Adrenal gland (tissue), 12 donors: ENCODE data around the gene TMBIM6. TPM values are rescaled to one million over a fixed set of nuclear protein-coding genes. Genes with fewer than 3 reads are reported as not detected.
A peak's percentile ranks its signal among the peaks of the same experiment; 100 is the strongest.

Experiments used
- DNase-seq, 7 donors: peaks; one replicate each; pipeline ENCODE4 v3.0.0-alpha.2; 2019 to 2020
- H3K27ac ChIP-seq, 5 donors: fragments of 200-600 bp; sonication (generic) in 4 of 5; 1 replicate in 3 of 5; 2 replicates in 2 of 5; pipeline versions ENCODE4 v1.5.1 to v1.8.0; 2016 to 2020; ENCODE audit warnings: mild to moderate bottlenecking in 1 of 5
- H3K27me3 ChIP-seq: fragments of 200-600 bp; 2 replicates; pipeline ENCODE4 v1.8.0; 2021
- H3K36me3 ChIP-seq, 2 donors: fragments of 200-600 bp; replicated peaks in 1 of 2; 1 replicate in 1 of 2; 2 replicates in 1 of 2; pipeline versions ENCODE4 v1.5.1 to v1.8.0; 2018 to 2022
- H3K4me1 ChIP-seq, 2 donors: fragments of 200-600 bp; replicated peaks in 1 of 2; 1 replicate in 1 of 2; 2 replicates in 1 of 2; pipeline versions ENCODE4 v1.5.1 to v1.8.0; 2018 to 2021
- H3K4me3 ChIP-seq, 4 donors: fragments of 200-600 bp; sonication (generic) in 3 of 4; one replicate each; pipeline ENCODE4 v1.5.1; 2016 to 2018
- H3K9me3 ChIP-seq, 3 donors: fragments of 200-600 bp; sonication (generic) in 1 of 3; replicated peaks in 1 of 3; 1 replicate in 2 of 3; 2 replicates in 1 of 3; pipeline versions ENCODE4 v1.5.1 to v1.8.0; 2016 to 2021
- CTCF ChIP-seq, 6 experiments: fragments of 450-650 bp in 4 of 6; fragments of 200-600 bp in 2 of 6; sonication (generic) in 1 of 6; IDR thresholded peaks; 1 replicate in 5 of 6; 2 replicates in 1 of 6; pipeline versions ENCODE4 v1.5.1 to v1.8.0; 2016 to 2021; ENCODE audit warnings: antibody characterized with exemption in 6 of 6, mild to moderate bottlenecking in 2 of 6, moderate library complexity in 1 of 6
- POLR2A ChIP-seq, 2 donors: fragments of 450-650 bp; IDR thresholded peaks; one replicate each; pipeline ENCODE4 v1.6.1; 2017; ENCODE audit warnings: antibody characterized with exemption in 2 of 2, mild to moderate bottlenecking in 2 of 2, moderate library complexity in 1 of 2
- WGBS, 4 donors: extraction: QIAGEN DNeasy Blood & Tissue Kit in 2 of 4; methylation state at CpG; one replicate each; pipeline versions ENCODE4 v1.1.5 to v1.1.7; 2013 to 2017; 5-methylcytosine and 5-hydroxymethylcytosine counted together
- intact Hi-C, 2 donors: fragments of 100-400 bp; cut with DNase I; formaldehyde crosslinking; loops; one replicate each; pipeline versions ENCODE4 v1.14.1 to v1.15.0; 2022 to 2023
- polyA plus RNA-seq, 3 donors: library from polyadenylated mRNA; stranded (reverse); fragments of 200-250 nt in 2 of 3; fragments of 350-450 nt in 1 of 3; fragmentation: Illumina TruSeq in 1 of 3; extraction: RNeasy Lipid Tissue Mini Kit (QIAGEN cat#74804) in 1 of 3; gene quantifications; one replicate each; pipeline ENCODE4 v1.2.3, GENCODE V29; 2013 to 2014
- total RNA-seq, 9 donors: library from RNA; depleted of rRNA in 4 of 9; stranded (reverse); fragments of >200 nt in 4 of 9; fragments of 120-200 nt in 1 of 9; fragmentation: NEBNext Ultra II Directional in 1 of 9; extraction: Animal tissue kit (Norgen Biotek cat#: 25700) in 1 of 9; gene quantifications; one replicate each; pipeline versions ENCODE4 v1.1.0 to v1.2.4, GENCODE V29; 2013 to 2023
- donor health status: healthy with polysubstance abuse.
- donor health status: Bipolar disorder and iron deficiency.
- donor health status: DM: yes; HTN: yes; CAD: no.
- donor health status: DM: no; HTN: no; CAD: no.
- donor health status: DM: no; HTN: no; CAD: no.
- donor health status: DM: yes; HTN: yes; CAD: no.

The TMBIM6 gene
- total and polyA plus RNA-seq, 12 donors = 134 to 874 (median 718) TPM

DNA sequence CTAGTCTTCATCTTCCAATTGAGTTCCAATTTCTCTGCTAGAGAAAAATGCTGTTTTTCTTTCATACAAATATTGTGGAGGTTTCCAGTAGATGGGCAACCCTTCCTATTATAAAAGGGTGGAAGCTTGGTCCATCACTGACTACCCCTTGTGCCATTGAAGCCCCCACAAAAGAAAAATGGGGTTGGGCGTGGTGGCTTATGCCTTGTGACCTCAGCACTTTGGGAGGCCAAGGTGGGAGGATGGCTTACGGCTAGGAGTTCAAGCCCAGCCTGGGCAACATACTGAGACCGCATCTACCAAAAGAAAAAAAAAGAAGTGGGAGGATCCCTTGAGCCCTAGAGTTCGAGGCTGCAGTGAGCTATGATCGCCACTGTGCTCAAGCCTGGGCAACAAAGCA lies 64.1 kb downstream of the TMBIM6 start:
- no peak for DNase-seq
- TF ChIP-seq POLR2A (IDR thresholded peaks at IDR 0.05) (no peak), CTCF (IDR thresholded peaks at IDR 0.05) (no peak)
- Histone ChIP-seq H3K36me3 (peaks cover 0 to 57% of the 10 kb centered on the region in 2 donors), H3K27ac (no peak overlapping the region), H3K27me3 (no peaks in the 10 kb centered on the region), H3K9me3 (no peaks in the 10 kb centered on the region), H3K4me1 (peaks cover 14 to 28% of the 10 kb centered on the region in 2 donors), H3K4me3 (no peak overlapping the region)
- intact Hi-C loops = no loop called here
- 82 to 90% (median 88%) methylated on average over 5 of the region's 5 CpGs for WGBS, 4 donors

- H3K4me1 ChIP-seq = peaks cover 14 to 25% of the 10 kb centered on the region in 2 donors
- TF ChIP-seq CTCF (IDR thresholded peaks at IDR 0.05) (no peak), POLR2A (IDR thresholded peaks at IDR 0.05) (no peak)
- no peak overlapping the region for H3K4me3 ChIP-seq
- no peak overlapping the region for H3K27ac ChIP-seq
- no peak for DNase-seq
- H3K36me3 ChIP-seq = peaks cover 0 to 50% of the 10 kb centered on the region in 2 donors
- no peaks in the 10 kb centered on the region for H3K9me3 ChIP-seq
- H3K27me3 ChIP-seq = no peaks in the 10 kb centered on the region
- intact Hi-C loops = no loop called here
- 83 to 87% (median 85%) methylated on average over 7 of the region's 7 CpGs for WGBS, 4 donors
These were observed 65.0 kb downstream of the TMBIM6 start for GRCh38 chr12:49806321-49806813.

GRCh38 chr12:49806877-49807276 lies 65.5 kb downstream of the TMBIM6 start:
- 90 to 92% (median 91%) methylated on average over 7 of the region's 7 CpGs for WGBS, 4 donors
- DNase-seq = no peak
- peaks cover 0 to 45% of the 10 kb centered on the region in 2 donors for H3K36me3 ChIP-seq
- H3K27ac ChIP-seq = no peak overlapping the region
- no peaks in the 10 kb centered on the region for H3K9me3 ChIP-seq
- intact Hi-C loops = no loop called here
- no peak overlapping the region for H3K4me3 ChIP-seq
- TF ChIP-seq POLR2A (IDR thresholded peaks at IDR 0.05) = no peak
- no peak for TF ChIP-seq CTCF (IDR thresholded peaks at IDR 0.05)
- no peaks in the 10 kb centered on the region for H3K27me3 ChIP-seq
- H3K4me1 ChIP-seq = peaks cover 14 to 25% of the 10 kb centered on the region in 2 donors

DNA sequence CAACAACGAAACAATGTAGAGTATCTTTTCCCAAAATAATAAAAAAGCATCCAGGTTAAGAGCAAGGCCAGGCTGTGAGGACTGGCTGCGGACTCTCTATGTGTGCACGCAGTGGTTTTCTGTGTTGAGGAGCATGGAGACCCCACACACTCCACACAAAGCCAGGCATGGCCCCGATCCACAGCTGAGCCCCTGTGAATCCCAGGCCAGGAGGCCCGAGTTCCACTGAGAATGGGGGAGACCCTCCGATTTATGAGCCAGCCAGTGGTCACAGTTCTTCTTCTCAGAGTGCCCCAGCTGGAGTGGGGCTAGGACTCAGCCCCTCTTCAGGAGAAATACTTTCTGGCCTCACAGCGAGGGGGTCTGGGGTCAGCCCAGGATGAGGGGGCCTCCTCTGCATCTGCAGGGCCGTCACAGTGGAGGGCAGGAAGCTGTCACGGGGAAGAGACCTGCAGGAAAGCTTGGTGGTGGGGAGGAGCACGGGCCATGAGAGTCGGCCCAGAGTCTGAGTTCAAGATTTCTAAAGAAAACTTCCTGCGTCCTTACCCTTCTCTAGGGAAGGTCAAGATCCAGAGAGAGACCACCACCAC lies 66.7 kb downstream of the TMBIM6 start:
- no peak for TF ChIP-seq CTCF (IDR thresholded peaks at IDR 0.05)
- TF ChIP-seq POLR2A (IDR thresholded peaks at IDR 0.05) = no peak
- Histone ChIP-seq H3K36me3 (peaks cover 0 to 33% of the 10 kb centered on the region in 2 donors), H3K9me3 (no peaks in the 10 kb centered on the region), H3K4me3 (no peak overlapping the region), H3K27ac (peak overlapping the region in 2 of 5 donors; percentile 17 to 62), H3K27me3 (no peaks in the 10 kb centered on the region), H3K4me1 (peaks cover 14 to 25% of the 10 kb centered on the region in 2 donors)
- intact Hi-C loops = no loop called here
- 78 to 90% (median 81%) methylated on average over 5 to 12 of the region's 12 CpGs for WGBS, 4 donors
- no peak for DNase-seq
